HepG2 (cell line): ENCODE measurements around the gene LAMTOR1. TPM values are rescaled to one million over a fixed set of nuclear protein-coding genes. Genes with fewer than 3 reads are reported as not detected.
A peak's percentile ranks its signal among the peaks of the same experiment; 100 is the strongest.

ENCODE experiments used
- AFF4 ChIP-seq: sonication (generic); formaldehyde crosslinking; IDR thresholded peaks from 2 replicates; pipeline ENCODE4 v1.4.0; 2020; ENCODE audit warnings: missing genetic modification reagents
- ATRX ChIP-seq: sonication (generic); formaldehyde crosslinking; IDR thresholded peaks from 2 replicates; pipeline ENCODE4 v1.4.0; 2020; ENCODE audit warnings: missing genetic modification reagents, borderline replicate concordance
- BATF2 ChIP-seq: sonication (generic); formaldehyde crosslinking; IDR thresholded peaks from 2 replicates; pipeline ENCODE4 v1.8.0; 2022; ENCODE audit warnings: mild to moderate bottlenecking, missing genetic modification reagents, moderate library complexity
- GMEB1 ChIP-seq: sonication (generic); formaldehyde crosslinking; IDR thresholded peaks from 2 replicates; pipeline ENCODE4 v1.5.1; 2020; ENCODE audit warnings: missing genetic modification reagents, mild to moderate bottlenecking, borderline replicate concordance
- IKZF1 ChIP-seq: fragments of 450-650 bp; IDR thresholded peaks from 2 replicates; pipeline ENCODE4 v1.7.1; 2016
- IKZF5 ChIP-seq: IDR thresholded peaks from 2 replicates; pipeline ENCODE4 v1.6.1; 2018; ENCODE audit warnings: missing genetic modification reagents, mild to moderate bottlenecking, missing compliant biosample characterization
- NFE2L2 ChIP-seq: fragments of 150-350 bp; IDR thresholded peaks from 2 replicates; pipeline ENCODE4 v1.6.1; 2014; ENCODE audit warnings: low read length
- PCBP2 ChIP-seq: fragments of 200-400 bp; formaldehyde crosslinking; optimal IDR thresholded peaks from 2 replicates; pipeline ENCODE3; 2018; ENCODE audit warnings: low read length, low read depth; ENCODE audit not compliant: poor library complexity, severe bottlenecking
- SRF ChIP-seq: IDR thresholded peaks from 2 replicates; pipeline ENCODE4 v1.6.1; 2011; ENCODE audit warnings: mild to moderate bottlenecking, low read depth, low read length, moderate library complexity
- TGIF2 ChIP-seq: IDR thresholded peaks from 2 replicates; pipeline ENCODE4 v1.6.1; 2016; ENCODE audit warnings: control low read depth, missing compliant biosample characterization
- YY1 ChIP-seq: IDR thresholded peaks from 2 replicates; pipeline ENCODE4 v1.6.1; 2011; ENCODE audit warnings: low read length, low read depth, moderate library complexity, mild to moderate bottlenecking; ENCODE audit not compliant: insufficient read depth, insufficient replicate concordance
- ZFP1 ChIP-seq: IDR thresholded peaks from 2 replicates; pipeline ENCODE4 v1.6.1; 2016
- ZGPAT ChIP-seq: IDR thresholded peaks from 2 replicates; pipeline ENCODE4 v1.6.1; 2016; ENCODE audit warnings: mild to moderate bottlenecking
- ZMYM4 ChIP-seq: sonication (generic); formaldehyde crosslinking; IDR thresholded peaks from 2 replicates; pipeline ENCODE4 v1.8.1; 2023; ENCODE audit warnings: mild to moderate bottlenecking, missing genetic modification reagents
- ZNF33A ChIP-seq: sonication (generic); formaldehyde crosslinking; IDR thresholded peaks from 2 replicates; pipeline ENCODE4 v1.5.1; 2020; ENCODE audit warnings: missing genetic modification reagents, mild to moderate bottlenecking, moderate library complexity, borderline replicate concordance
- ZNF350 ChIP-seq: sonication (generic); formaldehyde crosslinking; IDR thresholded peaks from 2 replicates; pipeline ENCODE4 v1.4.0; 2020; ENCODE audit warnings: mild to moderate bottlenecking, low read depth, missing genetic modification reagents, borderline replicate concordance
- ZNF432 ChIP-seq: sonication (generic); formaldehyde crosslinking; IDR thresholded peaks from 2 replicates; pipeline ENCODE4 v1.5.0; 2020; ENCODE audit warnings: missing genetic modification reagents, mild to moderate bottlenecking, borderline replicate concordance
- ZNF781 ChIP-seq: sonication (generic); formaldehyde crosslinking; IDR thresholded peaks from 2 replicates; pipeline ENCODE4 v1.5.1; 2020; ENCODE audit warnings: borderline replicate concordance, mild to moderate bottlenecking, missing genetic modification reagents; ENCODE audit errors: not compliant biosample characterization
- ZNF788 ChIP-seq: sonication (generic); formaldehyde crosslinking; IDR thresholded peaks from 2 replicates; pipeline ENCODE4 v1.5.0; 2020; ENCODE audit warnings: mild to moderate bottlenecking, missing genetic modification reagents, borderline replicate concordance
- polyA plus RNA-seq, 8 experiments: library from polyadenylated mRNA; depleted of rRNA in 3 of 8; stranded (reverse) in 7 of 8; unstranded in 1 of 8; fragments of >200 nt; fragmentation: Illumina TruSeq in 4 of 8; extraction: Trizol in 4 of 8; gene quantifications; 2 replicates each; pipeline versions ENCODE4 v1.2.1 to v1.2.3, GENCODE V29; 2011 to 2016; ENCODE audit warnings: low read depth in 4 of 8, missing spikeins in 1 of 8, mixed read lengths in 1 of 8; ENCODE audit not compliant: insufficient read depth in 1 of 8
- total RNA-seq, 5 experiments: library from RNA; depleted of rRNA; stranded (reverse); fragments of >200 nt; fragmentation: Illumina TruSeq; extraction: Trizol; gene quantifications; 2 replicates each; pipeline ENCODE4 v1.2.3, GENCODE V29; 2016; ENCODE audit warnings: low read depth in 1 of 5

The LAMTOR1 gene
- total and polyA plus RNA-seq, 2 of the 13 experiments (the other 11 are each of a cell fraction or from before 2014, with no cell fraction given), result 60.4 to 66.0 TPM

GRCh38 chr11:72112143-72112977, 9.3 kb upstream of the LAMTOR1 start, which contains the start of gene ANAPC15 (continued):
- TF ChIP-seq ZGPAT (CRISPR knock-in tag) (peak; percentile 60; the same call in 1 of the 2 replicates), ZNF350 (CRISPR knock-in tag) (peak; percentile 58), ZMYM4 (CRISPR knock-in tag) (peak; percentile 74), NFE2L2 (no peak), ZNF33A (CRISPR knock-in tag) (peak; percentile 34; the same call in 1 of the 2 replicates), IKZF5 (CRISPR knock-in tag) (peak; percentile 27; the same call in 1 of the 2 replicates), BATF2 (CRISPR knock-in tag) (no peak), TGIF2 (peak; percentile 70), ZNF781 (CRISPR knock-in tag) (peak; percentile 55), ZFP1 (CRISPR knock-in tag) (no peak), AFF4 (no peak), YY1 (peak; percentile 61), ZNF432 (CRISPR knock-in tag) (no peak), ZNF788 (peak; percentile 70; the same call in 1 of the 2 replicates), GMEB1 (CRISPR knock-in tag) (peak; percentile 63; the same call in 1 of the 2 replicates), SRF (peak; percentile 97), ATRX (no peak), IKZF1 (no peak), PCBP2 (no peak)
